GM18951 (cell line): Measurements from ENCODE around the gene EMX1.

Source experiments
- POLR2A ChIP-seq: IDR thresholded peaks from 4 replicates; pipeline ENCODE4 v1.6.1; 2011; ENCODE audit warnings: mild to moderate bottlenecking; ENCODE audit not compliant: insufficient read length, insufficient read depth; ENCODE audit errors: extremely low read depth
- in situ Hi-C: fragments of 300-500 bp; cut with MboI; formaldehyde crosslinking; loops from one replicate; pipeline ENCODE4 v1.12.0; 2022; ENCODE audit warnings: low sequenced_read_pairs, mixed read lengths, inconsistent platforms; ENCODE audit not compliant: unreplicated experiment

The EMX1 gene

GRCh38 chr2:72946466-72946865 is 29.1 kb downstream of the EMX1 start:
- in situ Hi-C loops: no loop called here
- no peak for TF ChIP-seq POLR2A

- in situ Hi-C loops: no loop called here
- no peak for TF ChIP-seq POLR2A
Observed at GRCh38 chr2:72947952-72948830, 30.9 kb downstream of the EMX1 start.

- no peak for TF ChIP-seq POLR2A
- in situ Hi-C loops: no loop called here
Observed at GRCh38 chr2:72949045-72949444, 31.7 kb downstream of the EMX1 start.

GRCh38 chr2:72949642-72950041 is 32.3 kb downstream of the EMX1 start:
- in situ Hi-C loops: no loop called here
- TF ChIP-seq POLR2A: no peak

- in situ Hi-C loops: no loop called here
- TF ChIP-seq POLR2A: no peak
Observed at GRCh38 chr2:72950558-72951255, 33.4 kb downstream of the EMX1 start.

GRCh38 chr2:72951303-72952095 is 34.2 kb downstream of the EMX1 start:
- no peak for TF ChIP-seq POLR2A
- in situ Hi-C loops: no loop called here

- no peak for TF ChIP-seq POLR2A
- in situ Hi-C loops: no loop called here
Observed at GRCh38 chr2:72952110-72952823, 34.9 kb downstream of the EMX1 start.

- no peak for TF ChIP-seq POLR2A
- in situ Hi-C loops: no loop called here
Observed at GRCh38 chr2:72952961-72953360, 35.6 kb downstream of the EMX1 start.

- no peak for TF ChIP-seq POLR2A
- in situ Hi-C loops: no loop called here
Observed at GRCh38 chr2:72953528-72953927, 36.2 kb downstream of the EMX1 start.

GRCh38 chr2:72953976-72954375 is 36.7 kb downstream of the EMX1 start:
- in situ Hi-C loops: no loop called here
- TF ChIP-seq POLR2A: no peak

- in situ Hi-C loops: no loop called here
- no peak for TF ChIP-seq POLR2A
Observed at GRCh38 chr2:72954376-72955227, 37.3 kb downstream of the EMX1 start.
